ENCODE data around the gene MMP3.
"Not testable (repeated sequence)": the region's sequence is repeated elsewhere in the genome, so short reads cannot be mapped to it uniquely, and the experiment has no call there.

The MMP3 gene

GRCh38 chr11:102843489-102843888, at the start of gene MMP3:
TSS of gene MMP3 (minus strand) at chr11:102843609. CDS start at chr11:102843546, 63 bp downstream.
- DNase-seq (ENCODE audit: low spot score) = no peak

- DNase-seq (ENCODE audit: low spot score) = no peak
These were observed 48.3 kb upstream of the MMP3 start for GRCh38 chr11:102891736-102892135.

- DNase-seq (ENCODE audit: low spot score) = no peak
These were observed 43.6 kb upstream of the MMP3 start for GRCh38 chr11:102886999-102887398.

- no peak for DNase-seq (ENCODE audit: low spot score)
These were observed 39.7 kb upstream of the MMP3 start for GRCh38 chr11:102883141-102883540.

- DNase-seq (ENCODE audit: low spot score) = no peak
These were observed 39.1 kb upstream of the MMP3 start for GRCh38 chr11:102882389-102883024.

- no peak for DNase-seq (ENCODE audit: low spot score)
These were observed 36.4 kb upstream of the MMP3 start for GRCh38 chr11:102879801-102880200.

- no peak for DNase-seq (ENCODE audit: low spot score)
These were observed 35.2 kb upstream of the MMP3 start for GRCh38 chr11:102878595-102878994.

- DNase-seq (ENCODE audit: low spot score) = no peak
These were observed 31.4 kb upstream of the MMP3 start, which contains the start of gene MMP12 for GRCh38 chr11:102874852-102875251. TSS of gene MMP12 (minus strand) at chr11:102874982. CDS start at chr11:102874937, 45 bp downstream.

GRCh38 chr11:102869354-102869964, 26.1 kb upstream of the MMP3 start:
- DNase-seq (ENCODE audit: low spot score) = not testable (repeated sequence)

GRCh38 chr11:102868339-102868738, 24.9 kb upstream of the MMP3 start:
- DNase-seq (ENCODE audit: low spot score) = no peak

GRCh38 chr11:102864724-102865123, 21.3 kb upstream of the MMP3 start:
- no peak for DNase-seq (ENCODE audit: low spot score)

- DNase-seq (ENCODE audit: low spot score) = no peak
These were observed 10.5 kb upstream of the MMP3 start for GRCh38 chr11:102853956-102854355.

- no peak for DNase-seq (ENCODE audit: low spot score)
These were observed 9.6 kb upstream of the MMP3 start for GRCh38 chr11:102853055-102853454.

- DNase-seq (ENCODE audit: low spot score) = no peak
These were observed 7.8 kb upstream of the MMP3 start for GRCh38 chr11:102850973-102851745.

- no peak for DNase-seq (ENCODE audit: low spot score)
These were observed 5.9 kb upstream of the MMP3 start for GRCh38 chr11:102849311-102849710.

GRCh38 chr11:102846292-102846691, 2.9 kb upstream of the MMP3 start:
- DNase-seq (ENCODE audit: low spot score) = no peak

GRCh38 chr11:102842930-102843329, 479 bp downstream of the MMP3 start:
- no peak for DNase-seq (ENCODE audit: low spot score)

GRCh38 chr11:102840018-102840417, 3.4 kb downstream of the MMP3 start:
- DNase-seq (ENCODE audit: low spot score) = no peak

- no peak for DNase-seq (ENCODE audit: low spot score)
These were observed 5.8 kb downstream of the MMP3 start for GRCh38 chr11:102837646-102838045.

GRCh38 chr11:102837156-102837555, 6.3 kb downstream of the MMP3 start:
- DNase-seq (ENCODE audit: low spot score) = no peak

- DNase-seq (ENCODE audit: low spot score) = no peak
These were observed 7.0 kb downstream of the MMP3 start for GRCh38 chr11:102836290-102836875.

GRCh38 chr11:102833731-102834130, 9.7 kb downstream of the MMP3 start:
- no peak for DNase-seq (ENCODE audit: low spot score)

- DNase-seq (ENCODE audit: low spot score) = no peak
These were observed 10.8 kb downstream of the MMP3 start for GRCh38 chr11:102832612-102833011.
